Endometrium (tissue), 2 donors: ENCODE measurements around the gene HUS1.

Source experiments
- FAIRE-seq: peaks from 2 replicates; lab custom pipeline; 2012; peaks lifted over from hg19 to GRCh38; lab: Jason Lieb, UNC
- donor health status: control.
- donor health status: control.

Gene HUS1

GRCh38 chr7:47979832-47980181 lies 392 bp upstream of the HUS1 start:
- peak; percentile 21 for FAIRE-seq

- no peak for FAIRE-seq
Observed at GRCh38 chr7:47978790-47979144, 648 bp downstream of the HUS1 start.

- FAIRE-seq = no peak
Observed at GRCh38 chr7:47973739-47974138, 5.7 kb downstream of the HUS1 start.

- peak; percentile 95 for FAIRE-seq
Observed at GRCh38 chr7:47970761-47971160, 8.7 kb downstream of the HUS1 start.

- FAIRE-seq = no peak
Observed at GRCh38 chr7:47968847-47969774, 10.3 kb downstream of the HUS1 start.

GRCh38 chr7:47967708-47968107 lies 11.7 kb downstream of the HUS1 start:
- FAIRE-seq = no peak

GRCh38 chr7:47967123-47967522 lies 12.3 kb downstream of the HUS1 start:
- no peak for FAIRE-seq

GRCh38 chr7:47965456-47965855 lies 14.0 kb downstream of the HUS1 start:
- no peak for FAIRE-seq

- no peak for FAIRE-seq
Observed at GRCh38 chr7:47962262-47962661, 17.2 kb downstream of the HUS1 start.

GRCh38 chr7:47957156-47957555 lies 22.3 kb downstream of the HUS1 start:
- FAIRE-seq = no peak

- no peak for FAIRE-seq
Observed at GRCh38 chr7:47956220-47956619, 23.2 kb downstream of the HUS1 start.

GRCh38 chr7:47954231-47954911 lies 25.0 kb downstream of the HUS1 start:
- no peak for FAIRE-seq

GRCh38 chr7:47953822-47954221 lies 25.6 kb downstream of the HUS1 start:
- FAIRE-seq = no peak

- FAIRE-seq = no peak
Observed at GRCh38 chr7:47952224-47952623, 27.2 kb downstream of the HUS1 start.

- no peak for FAIRE-seq
Observed at GRCh38 chr7:47951374-47951773, 28.0 kb downstream of the HUS1 start.

- no peak for FAIRE-seq
Observed at GRCh38 chr7:47950714-47951113, 28.7 kb downstream of the HUS1 start.

GRCh38 chr7:47949703-47950102 lies 29.7 kb downstream of the HUS1 start:
- no peak for FAIRE-seq

GRCh38 chr7:47948141-47948790 lies 31.1 kb downstream of the HUS1 start, which contains the start of gene PKD1L1:
TSS of gene PKD1L1 (minus strand) at chr7:47948466. CDS start at chr7:47948440, 26 bp downstream.
- FAIRE-seq = no peak

- FAIRE-seq = no peak
Observed at GRCh38 chr7:47947355-47947749, 32.1 kb downstream of the HUS1 start.

GRCh38 chr7:47946581-47947354 lies 32.6 kb downstream of the HUS1 start:
- no peak for FAIRE-seq

GRCh38 chr7:47945261-47946015 lies 34.0 kb downstream of the HUS1 start:
- FAIRE-seq = peak; percentile 63
